ENCODE data around the gene DIAPH1.

The DIAPH1 gene

GRCh38 chr5:141609044-141609443, 9.8 kb downstream of the DIAPH1 start:
- no peak for DNase-seq

DNA sequence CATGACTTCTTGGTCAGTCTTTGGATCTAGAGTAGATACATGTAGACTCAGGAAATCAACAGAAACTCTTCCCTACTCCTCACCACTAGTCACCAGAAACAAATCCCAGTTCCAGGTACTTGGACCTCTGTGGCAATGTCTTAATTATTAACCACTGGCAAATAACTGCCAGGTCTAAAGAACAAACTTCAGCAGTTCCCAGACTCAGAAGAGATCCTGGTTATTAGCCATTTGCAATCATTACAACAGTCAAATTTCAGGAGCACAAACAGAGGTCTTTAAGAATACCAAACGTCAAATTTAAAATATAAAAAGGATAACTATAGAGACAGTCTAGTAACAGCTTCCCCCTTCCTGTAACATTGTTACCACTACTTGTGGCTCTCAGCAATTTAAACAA, 10.2 kb downstream of the DIAPH1 start:
- no peak for DNase-seq

DNA sequence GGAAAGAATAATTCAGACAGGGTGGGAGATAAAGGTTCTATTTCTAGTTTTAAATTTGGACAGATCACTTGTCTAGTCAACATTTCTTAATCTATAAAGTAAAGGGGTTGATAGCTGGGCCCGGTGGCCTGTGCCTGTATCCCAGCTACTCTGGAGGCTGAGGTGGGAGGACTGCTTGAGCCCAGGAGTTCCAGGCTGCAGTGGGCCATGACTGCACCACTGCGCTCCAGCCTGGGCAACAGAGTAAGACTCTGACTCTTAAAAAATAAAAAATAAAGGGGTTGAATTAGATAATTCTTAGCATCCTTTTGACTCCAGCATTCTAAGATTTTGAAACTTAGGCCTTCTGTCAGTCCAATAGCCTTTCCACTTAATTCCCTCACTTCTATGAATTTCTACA, 10.8 kb downstream of the DIAPH1 start:
- DNase-seq: no peak

GRCh38 chr5:141605523-141606277, 13.1 kb downstream of the DIAPH1 start:
- no peak for DNase-seq

DNA sequence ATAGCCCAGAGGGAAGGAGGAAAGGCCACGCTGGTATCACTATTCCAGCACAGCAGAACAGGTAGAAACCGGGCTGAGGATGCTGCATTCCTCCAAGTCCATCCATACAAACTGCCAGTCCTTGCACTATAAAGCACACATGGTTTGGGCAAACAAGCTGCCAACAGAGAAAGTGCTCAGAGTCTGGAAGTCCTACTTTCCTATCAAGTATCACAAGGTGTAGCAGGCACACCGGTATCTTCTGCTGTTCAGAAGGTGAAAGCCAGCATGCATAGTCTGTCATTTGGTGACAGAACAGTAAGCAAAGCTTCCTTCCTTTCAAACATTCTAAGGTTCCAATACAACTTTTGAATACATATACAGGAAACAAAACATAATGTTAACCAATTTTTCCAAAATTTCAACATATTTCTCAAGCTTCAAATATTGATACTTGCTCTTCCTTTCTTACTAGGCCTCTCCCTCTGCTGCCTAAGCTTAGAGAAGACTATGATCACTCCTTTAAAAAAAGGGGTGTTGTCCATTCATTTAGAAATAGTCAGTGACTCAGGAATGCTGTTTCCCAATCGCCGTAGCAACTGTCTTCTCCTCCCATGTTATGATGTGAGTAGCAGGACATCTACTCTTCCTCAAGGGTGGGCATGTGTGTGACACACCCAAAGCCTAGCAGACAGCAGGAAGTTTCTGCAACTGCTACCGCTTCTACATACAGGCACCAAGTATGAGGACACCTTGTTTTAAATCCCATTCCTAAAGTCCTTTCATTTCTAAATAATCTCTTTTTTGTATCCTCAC, 14.7 kb downstream of the DIAPH1 start:
- no peak for DNase-seq

DNA sequence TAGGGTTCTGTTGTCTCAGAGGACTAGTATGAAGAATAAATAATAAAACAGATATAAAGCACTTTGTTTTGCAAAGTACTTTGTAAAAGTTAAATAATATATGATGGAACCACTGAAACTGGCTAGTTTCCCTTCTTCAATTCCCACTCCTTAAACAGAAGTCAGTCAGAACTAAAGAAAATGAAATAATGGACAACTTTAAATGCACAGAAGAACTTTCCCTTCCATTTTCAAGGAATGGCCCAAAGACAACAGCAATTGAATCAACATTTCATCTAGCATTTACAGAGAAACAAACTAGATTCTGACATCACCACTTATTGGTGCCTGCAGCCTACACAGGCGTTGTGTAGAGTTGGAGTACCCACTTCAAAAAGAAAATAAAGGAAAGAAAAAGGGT, 16.2 kb downstream of the DIAPH1 start:
- no peak for DNase-seq

DNA sequence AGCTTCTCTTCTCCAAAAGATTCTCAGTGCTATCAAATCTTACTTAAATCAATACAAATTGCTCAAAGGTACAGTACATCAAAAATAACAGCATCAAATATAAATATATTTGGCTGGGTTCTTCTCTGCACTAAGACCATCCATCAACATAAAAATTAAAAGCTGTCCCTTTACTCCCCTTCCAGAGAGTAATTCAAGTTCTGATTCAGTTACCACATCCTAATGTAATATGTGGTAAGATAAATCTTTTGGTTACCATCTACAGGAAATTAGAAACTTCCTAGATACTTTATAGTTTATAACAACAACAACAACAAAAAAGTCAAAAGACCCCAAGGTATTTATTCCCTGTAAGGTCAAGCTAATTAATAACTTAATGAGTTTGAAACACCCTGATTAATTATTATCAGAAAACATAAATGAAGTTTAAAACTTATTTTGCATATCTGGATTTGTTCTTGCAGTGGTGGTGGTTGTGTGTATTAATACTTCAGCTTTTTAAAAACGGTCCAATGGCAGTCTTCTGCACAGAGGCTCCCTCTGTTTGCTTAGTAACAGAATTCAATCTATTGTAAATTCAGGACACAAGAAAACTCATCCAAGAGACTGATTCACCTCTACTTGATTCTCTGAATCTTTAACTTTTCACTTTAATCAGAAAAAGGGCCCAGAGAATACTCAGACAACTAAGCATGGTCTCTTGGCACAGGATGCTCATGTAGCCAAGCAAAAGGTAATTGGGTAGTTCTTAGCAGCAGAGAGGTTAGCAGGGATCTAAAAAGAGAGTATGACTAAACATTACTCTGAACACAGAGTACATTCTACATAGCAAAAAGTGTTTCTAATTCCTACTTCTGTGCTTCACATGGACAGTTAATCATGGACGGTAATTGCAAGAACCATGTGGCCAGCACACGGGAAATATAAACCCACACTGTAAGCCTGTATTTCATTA, 20.1 kb downstream of the DIAPH1 start:
- DNase-seq: no peak

DNA sequence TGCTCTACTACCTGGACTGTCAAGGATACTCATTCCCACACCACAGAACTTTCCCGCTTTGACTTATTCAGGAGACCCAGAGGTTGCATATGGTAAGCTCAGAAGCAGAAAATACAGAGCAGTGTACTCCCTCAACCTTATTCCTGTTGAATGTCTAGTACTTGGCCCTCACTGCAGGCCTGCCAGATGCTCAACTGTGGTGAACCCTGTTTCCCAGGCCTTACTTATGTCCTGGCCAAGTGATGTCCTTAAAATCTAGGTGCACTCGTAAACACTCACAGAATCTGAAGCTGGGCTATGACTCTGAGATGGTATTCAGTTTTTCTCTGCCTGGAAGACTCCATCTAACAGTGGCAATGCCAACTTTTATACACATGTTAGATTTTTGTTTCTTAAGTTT, 21.0 kb downstream of the DIAPH1 start:
- no peak for DNase-seq

- no peak for DNase-seq
These were observed 21.4 kb downstream of the DIAPH1 start for GRCh38 chr5:141597394-141597793.

- DNase-seq: no peak
These were observed 21.9 kb downstream of the DIAPH1 start for GRCh38 chr5:141596867-141597266.

DNA sequence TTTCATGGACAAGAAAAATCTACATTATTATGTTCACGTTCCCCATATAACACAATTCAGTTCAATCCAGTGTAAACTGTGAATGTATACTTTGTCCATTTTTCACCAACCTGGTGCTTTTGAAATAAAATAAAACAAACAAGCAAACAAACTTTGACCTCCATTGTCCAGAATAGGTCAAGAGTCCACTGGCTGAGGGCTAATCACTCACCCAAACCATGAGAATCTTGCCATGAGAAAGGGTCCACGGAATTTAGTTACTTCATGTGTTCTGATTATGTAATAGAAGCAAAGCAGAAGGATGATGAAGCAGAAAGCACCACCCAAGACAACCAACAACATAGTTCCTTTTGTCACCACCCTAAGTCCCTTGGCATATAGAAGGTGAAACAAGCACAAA, 28.7 kb downstream of the DIAPH1 start:
- no peak for DNase-seq

DNA sequence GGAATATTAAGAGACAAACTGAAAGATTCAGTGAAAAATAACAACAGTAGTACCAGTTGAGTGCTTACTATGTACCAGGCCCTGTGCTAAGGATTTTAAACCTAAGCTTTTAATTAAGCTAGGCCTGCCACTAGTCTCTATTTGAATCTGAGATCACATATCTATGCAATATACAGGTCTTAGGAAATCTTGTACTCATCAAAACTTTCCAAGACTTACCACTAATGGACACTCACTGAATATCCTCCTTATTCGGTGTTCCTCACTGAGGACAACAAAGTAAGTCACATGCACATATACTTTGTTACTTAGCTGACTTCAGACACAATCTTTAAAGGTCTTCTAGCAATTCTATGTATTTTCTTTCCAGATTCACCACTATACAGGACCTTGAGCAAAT, 32.6 kb downstream of the DIAPH1 start:
- no peak for DNase-seq

GRCh38 chr5:141585594-141585993, 33.2 kb downstream of the DIAPH1 start:
- DNase-seq: no peak

- DNase-seq: no peak
These were observed 44.7 kb downstream of the DIAPH1 start for GRCh38 chr5:141574122-141574510.

DNA sequence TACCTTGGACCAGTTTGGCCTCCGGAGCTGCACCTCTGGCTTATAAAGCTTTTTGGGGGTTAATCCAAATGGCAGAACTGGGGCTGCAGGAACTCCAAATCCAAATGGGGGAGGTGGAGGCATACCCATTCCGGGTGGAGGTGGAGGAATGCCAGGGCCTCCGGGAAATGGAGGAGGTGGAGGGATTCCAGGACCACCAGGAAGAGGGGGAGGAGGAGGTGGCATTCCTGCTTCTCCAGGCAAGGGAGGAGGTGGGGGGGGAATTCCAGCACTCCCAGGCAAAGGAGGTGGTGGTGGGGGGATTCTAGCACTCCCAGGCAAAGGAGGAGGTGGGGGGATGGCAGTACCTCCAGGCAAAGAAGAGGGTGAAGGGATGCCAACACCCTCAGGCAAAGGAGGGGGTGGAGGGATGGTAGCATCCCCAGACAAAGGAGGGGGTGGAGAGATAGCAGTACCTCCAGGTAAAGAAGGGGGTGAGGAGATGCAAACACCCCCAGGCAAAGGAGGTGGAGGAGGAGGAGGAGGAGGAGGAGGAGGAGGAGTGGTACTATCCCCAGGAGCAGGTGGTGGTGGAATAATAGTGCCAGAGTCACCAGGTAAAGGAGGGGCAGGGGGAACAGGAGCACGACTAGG, 45.2 kb downstream of the DIAPH1 start:
- no peak for DNase-seq

DNA sequence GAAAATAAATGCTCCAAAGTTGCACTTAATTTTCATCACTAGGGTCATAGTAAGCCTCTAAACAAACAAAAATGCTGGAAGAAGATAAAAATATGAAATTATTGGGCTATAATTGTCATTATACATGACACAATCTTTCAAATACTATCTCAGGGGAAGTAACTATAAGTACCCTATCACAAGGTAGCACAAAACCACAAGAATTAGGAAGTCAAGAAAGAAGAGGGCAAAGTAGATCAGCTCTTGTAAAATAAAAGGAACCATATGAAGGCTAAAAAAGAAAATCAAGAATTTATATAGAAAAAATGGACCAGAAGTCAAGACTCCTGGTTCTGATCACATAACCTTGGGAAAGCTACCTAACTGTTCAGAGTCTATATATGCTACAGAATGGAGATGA, 48.1 kb downstream of the DIAPH1 start:
- no peak for DNase-seq

- no peak for DNase-seq
These were observed 51.2 kb downstream of the DIAPH1 start for GRCh38 chr5:141567513-141568117.

DNA sequence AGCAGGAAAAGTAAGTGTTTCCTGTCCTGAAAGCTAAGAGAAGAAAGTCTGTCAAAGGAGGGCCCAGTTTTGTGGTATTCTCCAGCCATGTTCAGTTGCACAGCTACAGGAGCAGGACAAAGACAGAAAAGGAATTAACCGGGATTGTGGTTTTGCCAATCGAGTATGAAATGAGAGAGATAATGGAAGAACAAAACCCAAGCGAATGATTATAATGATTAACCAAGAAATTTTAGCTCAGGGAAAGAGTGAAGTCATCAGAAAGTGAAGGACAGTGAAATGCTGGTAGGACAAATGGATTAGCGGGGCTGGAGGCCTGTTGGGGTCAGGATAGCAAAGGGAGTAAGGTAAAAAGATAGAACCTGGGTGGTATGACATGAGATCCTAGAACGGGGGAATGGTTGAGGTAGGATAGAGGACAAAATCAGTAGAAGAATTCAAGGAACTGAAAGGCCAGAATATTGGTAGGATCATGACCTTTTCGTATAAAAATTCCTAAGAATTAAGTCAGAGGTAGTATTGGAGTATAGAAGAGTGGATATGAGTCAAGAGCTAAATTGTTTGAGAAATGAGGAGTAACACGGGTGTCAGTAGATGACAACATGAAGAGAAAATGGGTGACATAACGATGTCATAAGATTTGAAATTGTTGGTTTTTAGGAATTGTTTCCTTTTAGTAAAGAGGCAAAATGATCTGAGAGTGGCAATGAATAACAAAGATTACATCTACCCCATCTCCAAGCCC, 52.8 kb downstream of the DIAPH1 start:
- no peak for DNase-seq

- peak; percentile 87 for DNase-seq
These were observed 54.5 kb downstream of the DIAPH1 start for GRCh38 chr5:141564216-141564692.

- peak; percentile 95 for DNase-seq
These were observed 57.9 kb downstream of the DIAPH1 start for GRCh38 chr5:141560725-141561483.

DNA sequence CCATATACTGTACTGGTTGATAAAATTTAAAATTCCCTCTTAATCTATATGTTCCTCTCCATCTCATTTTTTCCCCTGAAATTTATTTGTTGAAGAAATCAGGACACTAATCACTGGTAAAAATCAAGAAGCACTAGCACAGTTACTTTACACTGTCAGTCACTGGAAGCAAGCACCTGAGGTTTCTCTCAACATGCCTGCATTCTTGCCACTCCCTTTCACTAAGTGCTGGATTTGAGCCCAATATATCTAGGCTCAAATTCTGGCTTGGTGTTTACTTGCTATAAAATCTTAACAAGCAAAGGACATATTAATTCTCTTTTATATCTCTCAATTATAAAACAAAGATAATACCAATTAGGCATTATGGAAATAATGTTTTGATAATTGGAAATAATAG, 58.6 kb downstream of the DIAPH1 start:
- no peak for DNase-seq
